Midbrain (tissue), 1 donor: ENCODE results near the gene RNF31.

ENCODE experiments used
- DNase-seq: peaks from one replicate; lab custom pipeline; 2025; lab: John Stamatoyannopoulos, UW

The RNF31 gene

DNA sequence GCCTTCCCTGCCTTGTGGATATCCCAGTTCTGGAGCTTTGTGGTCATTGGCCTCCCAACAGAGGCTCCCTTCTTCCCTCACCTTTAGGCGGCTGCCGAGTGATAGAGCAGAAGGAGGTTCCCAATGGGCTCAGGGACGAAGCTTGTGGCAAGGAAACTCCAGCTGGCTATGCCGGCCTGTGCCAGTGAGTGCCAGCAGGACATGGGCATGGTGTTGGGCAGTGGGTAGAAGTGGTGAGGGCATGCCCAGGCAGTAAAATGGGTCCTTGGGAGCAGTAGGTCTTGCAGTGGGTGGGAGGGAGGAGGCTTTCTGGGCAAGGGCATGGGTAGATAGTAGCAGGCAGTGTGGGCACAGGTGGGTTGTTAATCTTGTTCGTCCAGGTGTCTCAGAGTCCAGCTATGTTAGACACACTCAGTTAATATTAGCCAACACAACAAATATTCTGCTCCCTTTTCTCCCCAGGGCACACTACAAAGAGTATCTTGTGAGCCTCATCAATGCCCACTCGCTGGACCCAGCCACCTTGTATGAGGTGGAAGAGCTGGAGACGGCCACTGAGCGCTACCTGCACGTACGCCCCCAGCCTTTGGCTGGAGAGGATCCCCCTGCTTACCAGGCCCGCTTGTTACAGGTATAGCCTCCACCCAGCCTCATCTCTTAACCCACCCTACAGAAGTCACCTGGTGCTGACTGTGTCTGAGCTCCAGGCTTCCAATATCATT, 12.6 kb downstream of the RNF31 start:
- no peak for DNase-seq

DNA sequence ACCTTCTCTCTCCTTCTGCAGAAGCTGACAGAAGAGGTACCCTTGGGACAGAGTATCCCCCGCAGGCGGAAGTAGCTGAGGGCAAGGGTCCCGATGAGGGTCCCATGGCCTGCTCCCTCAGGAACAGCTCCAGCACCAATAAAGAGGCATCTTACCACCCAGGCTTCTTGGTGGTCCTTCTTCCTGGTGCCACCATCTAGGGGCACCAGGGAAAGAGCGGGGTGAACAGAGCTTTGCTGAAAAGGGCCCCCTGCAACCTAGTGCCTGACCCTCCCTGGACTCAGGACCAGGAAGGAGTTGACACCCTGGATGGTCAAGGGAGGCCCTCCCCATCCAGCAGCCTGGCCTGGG, 13.2 kb downstream of the RNF31 start:
- no peak for DNase-seq

DNA sequence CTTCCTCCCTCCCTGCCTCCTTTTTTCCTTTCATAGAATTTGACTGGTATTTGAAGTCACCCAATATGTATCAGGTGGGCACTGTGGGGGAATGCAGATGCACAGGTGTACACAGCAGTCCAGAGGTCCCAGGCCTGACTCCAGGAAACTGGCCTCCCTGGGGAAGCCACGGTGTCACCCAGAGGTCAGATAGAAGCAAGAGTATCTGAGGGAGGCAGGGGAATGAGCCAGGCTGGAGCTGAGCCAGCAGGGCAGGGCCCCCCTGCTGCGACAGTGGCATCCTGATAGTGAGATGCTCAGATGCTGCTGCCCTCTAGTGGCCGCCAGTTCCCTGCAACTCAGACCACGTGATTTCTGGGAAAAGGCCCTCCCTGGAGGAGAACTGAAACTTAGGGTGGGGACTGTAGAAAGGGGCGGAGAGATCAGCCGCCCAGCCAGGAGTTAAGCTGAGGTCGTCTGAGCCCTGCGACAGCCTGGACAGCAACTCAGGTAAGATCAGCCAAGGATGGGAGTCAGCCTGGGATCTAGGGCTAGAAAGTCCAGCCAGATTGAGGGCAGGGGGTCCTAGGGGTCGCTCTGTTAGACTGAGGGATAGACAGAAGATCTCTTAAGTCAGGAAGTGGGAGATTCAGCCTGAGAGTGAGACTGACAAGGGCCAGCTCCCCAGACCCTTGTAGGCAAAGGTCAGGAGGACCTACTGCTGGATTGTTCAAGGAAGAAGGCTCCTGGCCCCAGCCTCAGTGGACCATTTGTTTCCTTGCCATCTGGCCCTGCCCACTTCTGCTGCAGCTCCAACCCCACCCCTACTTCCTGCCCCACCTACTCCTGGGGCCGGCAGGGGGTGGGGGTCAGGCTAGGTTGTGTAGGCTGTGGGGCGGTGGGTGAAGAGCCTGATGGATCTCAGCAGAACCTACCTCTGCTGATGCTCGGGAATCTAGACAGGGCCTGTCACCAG, 13.8 kb downstream of the RNF31 start, which contains the start of gene IRF9:
IRF9 (plus strand) TSS at position 416 of the 955 bp plus-strand sequence. CDS start 880 bp downstream, outside the sequence.
- DNase-seq: peak; percentile 95

DNA sequence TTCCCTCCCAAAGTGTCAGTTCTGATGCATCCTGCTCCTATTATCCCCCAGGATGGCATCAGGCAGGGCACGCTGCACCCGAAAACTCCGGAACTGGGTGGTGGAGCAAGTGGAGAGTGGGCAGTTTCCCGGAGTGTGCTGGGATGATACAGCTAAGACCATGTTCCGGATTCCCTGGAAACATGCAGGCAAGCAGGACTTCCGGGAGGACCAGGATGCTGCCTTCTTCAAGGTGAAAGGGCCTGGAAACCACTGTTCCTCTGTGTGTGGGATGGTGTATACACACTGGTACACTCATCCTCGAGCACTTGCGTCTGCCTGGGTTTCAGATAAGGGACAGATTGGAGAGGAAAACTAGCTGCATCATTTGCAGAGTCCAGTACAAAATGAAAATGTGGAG, 14.8 kb downstream of the RNF31 start:
- DNase-seq: peak; percentile 37

DNA sequence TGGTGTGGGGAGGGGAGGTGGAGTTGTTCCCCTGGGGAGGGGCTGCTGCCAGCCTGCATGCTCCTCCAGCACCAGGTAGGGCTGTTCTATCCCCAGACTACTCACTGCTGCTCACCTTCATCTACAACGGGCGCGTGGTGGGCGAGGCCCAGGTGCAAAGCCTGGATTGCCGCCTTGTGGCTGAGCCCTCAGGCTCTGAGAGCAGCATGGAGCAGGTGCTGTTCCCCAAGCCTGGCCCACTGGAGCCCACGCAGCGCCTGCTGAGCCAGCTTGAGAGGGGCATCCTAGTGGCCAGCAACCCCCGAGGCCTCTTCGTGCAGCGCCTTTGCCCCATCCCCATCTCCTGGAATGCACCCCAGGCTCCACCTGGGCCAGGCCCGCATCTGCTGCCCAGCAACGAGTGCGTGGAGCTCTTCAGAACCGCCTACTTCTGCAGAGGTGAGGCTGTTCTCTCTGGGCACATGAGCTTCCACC, 17.3 kb downstream of the RNF31 start:
- no peak for DNase-seq

DNA sequence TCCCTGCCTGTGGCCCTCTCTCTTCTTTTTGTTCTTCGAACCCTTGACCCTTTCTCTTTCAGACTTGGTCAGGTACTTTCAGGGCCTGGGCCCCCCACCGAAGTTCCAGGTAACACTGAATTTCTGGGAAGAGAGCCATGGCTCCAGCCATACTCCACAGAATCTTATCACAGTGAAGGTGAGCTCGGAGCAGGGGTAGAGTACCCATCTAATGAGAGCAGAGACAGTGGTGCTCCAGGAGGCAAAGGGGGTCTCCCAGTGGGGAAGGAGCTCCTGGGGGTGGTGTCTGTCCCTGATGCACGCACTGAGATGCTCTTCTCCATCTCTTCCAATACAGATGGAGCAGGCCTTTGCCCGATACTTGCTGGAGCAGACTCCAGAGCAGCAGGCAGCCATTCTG, 18.5 kb downstream of the RNF31 start:
- DNase-seq: no peak

DNA sequence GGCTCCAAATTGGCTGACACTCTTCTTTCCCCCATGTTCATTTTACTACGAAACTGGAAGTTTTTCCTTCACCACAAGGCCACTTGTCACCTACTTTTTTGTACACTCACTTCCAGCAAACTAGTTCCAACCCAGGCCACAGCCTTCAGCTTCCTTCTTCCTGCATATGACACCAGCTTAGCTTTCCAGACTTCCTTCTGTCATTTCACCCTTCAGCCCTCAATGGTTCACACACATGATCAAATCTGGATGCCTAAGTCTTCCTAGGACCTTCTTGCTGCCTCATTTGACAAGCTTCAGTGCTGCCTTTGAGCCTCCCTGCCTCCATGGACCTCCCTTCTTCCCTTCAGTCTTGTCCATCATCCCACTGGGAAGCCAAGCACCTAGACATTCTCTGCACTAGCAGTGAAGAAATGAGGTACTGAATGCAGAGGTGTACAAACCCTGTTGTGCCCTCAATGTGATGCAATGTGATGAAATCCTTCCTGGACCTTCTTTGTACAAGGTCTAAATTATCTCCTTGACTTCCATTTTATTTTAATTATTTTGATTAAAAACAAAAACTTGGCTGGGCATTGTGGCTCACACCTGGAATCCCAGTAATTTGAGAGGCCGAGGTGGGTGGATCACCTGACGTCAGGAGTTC, 20.3 kb downstream of the RNF31 start:
- no peak for DNase-seq

DNA sequence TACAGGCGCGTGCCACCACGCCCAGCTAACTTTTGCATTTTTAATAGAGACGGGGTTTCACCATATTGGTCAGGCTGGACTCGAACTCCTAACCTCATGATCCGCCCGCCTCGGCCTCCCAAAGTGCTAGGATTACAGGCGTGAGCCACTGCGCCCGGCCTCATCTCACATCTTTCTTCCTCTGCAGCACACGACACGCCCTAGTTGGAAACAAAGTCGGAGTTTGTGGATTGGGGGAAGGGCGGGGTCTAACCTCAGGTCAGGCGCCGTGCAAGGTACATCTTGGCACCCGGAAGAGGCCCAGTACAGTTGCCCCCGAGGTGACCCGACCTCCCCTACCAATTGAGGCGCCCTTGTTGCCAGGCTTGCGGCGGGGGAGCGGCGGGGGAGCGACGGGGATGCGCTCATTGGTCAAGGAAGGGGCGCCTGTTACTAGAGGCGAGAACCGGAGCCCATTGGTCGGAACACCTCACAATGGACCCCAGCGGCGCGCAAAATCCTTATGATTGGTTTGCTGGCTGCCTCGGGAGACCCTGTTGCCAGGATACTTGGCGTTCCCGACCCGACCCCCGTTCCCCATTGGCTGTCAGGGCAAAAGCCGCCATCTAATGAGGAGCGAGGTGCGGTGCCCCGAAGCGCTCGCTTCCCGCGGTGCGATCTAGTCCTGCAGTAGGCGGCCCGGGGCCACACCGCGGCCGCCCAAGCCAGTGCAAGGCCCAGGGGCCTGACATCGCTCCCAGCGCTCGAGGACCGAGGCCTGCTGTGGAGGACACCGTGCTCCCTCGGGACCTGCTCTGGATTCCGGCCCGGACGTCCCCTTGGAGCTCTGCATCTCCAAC, 24.3 kb downstream of the RNF31 start, which contains the start of gene REC8:
REC8 (plus strand) TSS at position 659 of the 839 bp plus-strand sequence. CDS start 473 bp downstream, outside the sequence.
- peak; percentile 92 for DNase-seq

DNA sequence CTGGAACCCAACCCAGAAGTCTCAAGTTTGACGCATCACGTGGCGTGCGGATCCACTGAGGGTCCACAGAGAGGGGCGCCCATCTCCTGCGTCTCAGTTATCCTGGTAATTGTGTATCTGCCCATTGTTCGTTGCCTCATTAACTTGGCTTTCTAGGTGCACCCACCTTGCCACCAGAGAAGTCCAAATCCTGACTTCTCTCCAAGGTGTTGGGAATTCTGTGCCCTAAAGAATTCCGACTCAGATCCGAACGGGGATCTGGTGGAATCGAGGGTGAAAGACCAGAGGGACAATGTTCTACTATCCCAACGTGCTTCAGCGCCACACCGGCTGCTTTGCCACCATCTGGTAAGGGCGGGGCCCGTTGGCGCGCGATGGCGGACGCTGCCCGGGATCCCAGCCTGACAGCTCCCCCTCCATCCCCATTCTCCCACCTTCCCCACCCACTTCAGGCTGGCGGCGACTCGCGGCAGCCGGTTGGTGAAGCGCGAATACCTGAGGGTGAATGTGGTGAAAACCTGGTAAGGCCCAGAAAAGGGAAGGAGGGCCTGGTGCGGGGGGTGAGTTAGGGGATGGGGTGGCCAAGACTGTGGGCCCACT, 25.1 kb downstream of the RNF31 start:
- no peak for DNase-seq

DNA sequence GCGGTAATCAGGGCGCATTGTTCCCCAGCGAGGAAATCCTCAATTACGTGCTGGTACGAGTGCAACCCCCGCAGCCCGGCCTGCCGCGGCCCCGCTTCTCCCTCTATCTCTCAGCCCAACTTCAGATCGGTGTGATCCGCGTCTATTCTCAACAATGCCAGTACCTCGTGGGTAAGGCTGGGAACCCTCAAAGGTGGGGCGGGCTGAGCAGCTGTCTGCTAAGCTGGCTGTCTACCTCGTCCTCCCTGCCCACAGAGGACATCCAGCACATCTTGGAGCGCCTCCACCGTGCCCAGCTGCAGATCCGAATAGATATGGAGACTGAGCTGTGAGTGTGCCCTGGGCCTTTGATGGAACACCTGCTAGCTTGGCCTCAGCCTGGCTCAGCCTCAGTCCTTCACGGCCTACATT, 25.6 kb downstream of the RNF31 start:
- DNase-seq: no peak

DNA sequence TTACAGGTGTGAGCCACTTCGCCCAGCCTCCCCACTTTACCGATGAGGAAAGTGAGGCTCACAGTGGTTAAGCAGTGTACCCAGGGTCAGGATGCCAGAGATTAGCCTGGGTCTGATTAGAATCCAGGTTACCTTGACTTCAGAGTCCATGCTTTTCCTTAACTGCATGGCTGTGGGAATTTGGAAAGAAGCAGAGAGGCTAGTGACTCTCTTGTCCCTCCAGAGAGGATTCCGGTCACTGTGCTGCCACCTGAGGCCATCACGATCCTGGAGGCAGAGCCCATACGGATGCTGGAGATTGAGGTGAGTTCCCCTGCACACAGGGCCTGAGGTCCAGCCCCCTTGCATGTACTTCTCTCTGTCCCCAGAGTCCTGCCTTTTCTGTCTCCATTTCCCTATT, 29.3 kb downstream of the RNF31 start:
- no peak for DNase-seq

DNA sequence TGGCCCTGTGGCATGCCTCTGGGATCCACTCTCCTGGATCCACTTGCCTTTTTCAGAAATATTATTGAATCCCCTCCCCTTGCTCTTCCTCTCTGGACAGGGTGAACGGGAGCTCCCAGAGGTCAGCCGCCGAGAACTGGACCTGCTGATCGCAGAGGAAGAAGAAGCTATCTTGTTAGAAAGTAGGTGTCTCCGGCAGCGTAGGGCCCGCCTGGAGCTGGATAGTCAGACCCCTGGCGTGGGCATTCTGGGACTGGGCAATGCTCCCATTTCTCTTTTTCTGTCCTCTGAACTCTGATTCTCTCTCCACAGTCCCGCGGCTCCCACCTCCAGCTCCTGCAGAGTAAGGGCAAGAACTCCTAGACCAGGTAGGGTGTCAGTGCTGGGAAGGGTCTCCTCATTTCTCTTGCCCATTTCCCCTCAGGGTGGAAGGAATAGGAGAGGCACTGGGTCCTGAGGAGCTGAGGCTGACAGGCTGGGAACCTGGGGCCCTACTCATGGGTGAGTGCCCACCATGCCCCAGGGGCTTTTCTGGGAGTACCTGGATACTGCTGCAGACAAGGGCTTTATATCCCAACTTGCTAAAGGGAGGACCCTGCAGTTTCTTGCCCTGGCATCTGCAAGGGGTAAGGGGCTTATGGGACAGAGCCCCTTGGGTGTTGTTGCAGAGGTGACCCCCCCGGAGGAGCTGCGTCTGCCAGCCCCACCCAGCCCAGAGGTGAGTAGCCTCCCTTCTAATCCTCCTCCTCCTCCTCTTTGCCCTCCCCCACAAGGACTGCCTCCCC, 29.9 kb downstream of the RNF31 start:
- DNase-seq: no peak

DNA sequence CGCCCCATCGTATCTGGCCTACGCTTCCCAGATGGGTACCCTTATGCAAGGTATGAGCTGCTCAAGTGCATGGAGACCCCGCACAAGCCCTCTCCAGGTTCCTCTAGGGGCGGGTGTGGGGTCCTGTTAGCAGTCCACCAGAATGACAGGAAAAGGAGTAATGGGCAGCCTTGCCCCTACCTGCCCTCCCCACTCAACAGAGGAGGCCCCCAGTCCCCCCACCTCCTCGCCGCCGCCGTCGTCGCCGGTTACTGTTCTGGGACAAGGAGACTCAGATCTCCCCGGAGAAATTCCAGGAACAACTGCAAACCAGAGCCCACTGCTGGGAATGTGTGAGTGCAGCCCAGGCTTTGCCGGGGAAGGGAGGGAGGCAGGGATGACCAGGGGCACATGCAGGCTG, 30.6 kb downstream of the RNF31 start:
- DNase-seq: no peak

DNA sequence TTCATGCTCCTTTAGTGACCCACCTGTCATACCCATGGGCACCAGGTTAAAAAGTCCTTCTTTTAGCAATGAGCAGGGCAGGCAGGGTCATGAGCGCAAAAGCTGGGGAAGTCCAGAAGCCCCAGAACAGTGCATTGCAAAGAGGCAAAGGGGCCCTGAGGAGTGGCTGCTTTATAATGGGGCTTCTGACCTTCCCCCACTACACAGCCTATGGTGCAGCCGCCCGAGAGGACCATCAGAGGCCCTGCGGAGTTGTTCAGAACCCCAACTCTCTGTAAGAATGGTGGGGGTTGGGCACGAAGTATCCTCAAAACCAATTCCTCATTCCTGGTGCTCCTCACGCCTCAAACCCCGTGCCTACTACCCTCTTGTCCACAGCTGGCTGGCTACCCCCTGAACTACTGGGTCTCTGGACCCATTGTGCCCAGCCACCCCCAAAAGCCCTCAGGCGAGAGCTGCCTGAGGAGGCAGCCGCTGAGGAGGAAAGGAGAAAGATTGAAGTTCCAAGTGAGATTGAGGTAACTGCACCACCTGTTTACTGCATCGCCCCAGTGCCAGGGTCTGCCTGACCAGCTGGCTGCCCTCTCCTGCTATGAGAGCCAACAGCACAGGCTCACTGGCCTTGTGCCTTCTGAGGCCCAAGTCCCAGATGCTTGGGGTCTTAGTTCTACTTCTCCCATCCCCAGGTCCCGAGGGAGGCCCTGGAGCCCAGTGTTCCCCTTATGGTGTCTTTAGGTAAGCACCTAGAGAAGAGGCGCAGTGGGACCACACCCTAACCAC, 31.3 kb downstream of the RNF31 start:
- no peak for DNase-seq

DNA sequence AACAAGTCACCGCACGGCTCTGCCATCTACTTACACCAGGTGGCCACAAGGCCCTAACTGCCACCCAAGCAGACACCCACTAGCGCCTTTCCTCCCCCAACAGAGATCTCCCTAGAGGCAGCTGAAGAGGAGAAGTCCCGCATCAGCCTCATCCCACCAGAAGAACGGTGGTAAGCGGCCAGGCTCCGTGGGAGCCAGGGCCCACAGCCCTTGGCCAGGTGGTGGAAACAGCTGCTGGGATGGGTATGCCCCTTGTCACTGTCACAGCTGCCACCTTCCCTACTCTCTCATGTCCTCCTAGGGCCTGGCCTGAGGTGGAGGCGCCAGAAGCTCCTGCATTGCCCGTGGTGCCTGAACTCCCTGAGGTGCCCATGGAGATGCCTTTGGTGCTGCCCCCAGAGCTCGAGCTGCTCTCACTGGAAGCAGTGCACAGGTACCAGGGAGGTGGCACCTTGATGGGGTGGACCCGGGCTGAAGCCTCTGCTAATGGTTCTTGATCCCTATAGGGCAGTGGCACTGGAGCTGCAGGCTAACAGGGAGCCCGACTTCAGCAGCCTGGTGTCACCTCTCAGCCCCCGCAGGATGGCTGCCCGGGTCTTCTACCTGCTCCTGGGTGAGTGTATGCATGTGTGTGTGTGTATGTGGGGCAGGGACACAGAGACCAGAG, 32.1 kb downstream of the RNF31 start:
- DNase-seq: no peak

DNA sequence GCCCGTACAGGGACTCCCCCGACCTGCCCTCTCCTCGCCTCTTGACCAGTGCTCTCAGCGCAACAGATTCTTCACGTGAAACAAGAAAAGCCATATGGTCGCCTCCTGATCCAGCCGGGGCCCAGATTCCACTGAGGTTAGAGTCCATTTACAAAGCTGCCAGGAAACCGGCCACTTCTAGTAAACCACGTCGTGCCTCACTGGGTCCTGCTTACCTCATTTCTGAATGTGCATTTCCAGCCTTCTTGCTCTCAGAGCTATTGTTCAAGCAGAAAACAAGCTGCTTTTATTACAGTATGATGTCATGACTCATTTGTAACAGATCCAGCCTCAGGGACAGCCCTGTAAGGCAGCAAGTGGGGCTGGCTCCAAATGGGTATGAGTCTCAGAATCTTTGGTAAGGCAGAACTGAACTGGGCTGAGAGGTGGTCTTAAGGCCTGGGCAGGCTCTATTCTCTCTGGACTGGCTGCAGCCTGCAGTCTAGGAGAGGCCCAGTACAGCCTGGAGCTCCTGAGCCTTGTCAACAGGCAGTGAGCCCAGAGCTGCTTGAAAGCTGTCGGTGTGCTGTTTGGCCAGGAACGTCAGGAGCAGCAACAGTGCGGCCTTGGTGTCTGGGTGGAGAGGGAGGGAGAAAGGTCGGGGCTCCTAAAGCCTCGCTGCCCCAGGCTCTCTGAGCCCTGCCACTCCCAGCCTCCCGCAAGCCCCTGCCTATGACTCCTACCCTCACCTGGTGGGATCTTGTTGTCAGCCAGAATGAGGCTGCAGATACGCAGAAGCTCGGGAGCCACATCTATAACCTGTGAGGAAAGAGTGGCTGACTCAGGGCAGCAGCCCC, 32.9 kb downstream of the RNF31 start:
- DNase-seq: peak; percentile 40

DNA sequence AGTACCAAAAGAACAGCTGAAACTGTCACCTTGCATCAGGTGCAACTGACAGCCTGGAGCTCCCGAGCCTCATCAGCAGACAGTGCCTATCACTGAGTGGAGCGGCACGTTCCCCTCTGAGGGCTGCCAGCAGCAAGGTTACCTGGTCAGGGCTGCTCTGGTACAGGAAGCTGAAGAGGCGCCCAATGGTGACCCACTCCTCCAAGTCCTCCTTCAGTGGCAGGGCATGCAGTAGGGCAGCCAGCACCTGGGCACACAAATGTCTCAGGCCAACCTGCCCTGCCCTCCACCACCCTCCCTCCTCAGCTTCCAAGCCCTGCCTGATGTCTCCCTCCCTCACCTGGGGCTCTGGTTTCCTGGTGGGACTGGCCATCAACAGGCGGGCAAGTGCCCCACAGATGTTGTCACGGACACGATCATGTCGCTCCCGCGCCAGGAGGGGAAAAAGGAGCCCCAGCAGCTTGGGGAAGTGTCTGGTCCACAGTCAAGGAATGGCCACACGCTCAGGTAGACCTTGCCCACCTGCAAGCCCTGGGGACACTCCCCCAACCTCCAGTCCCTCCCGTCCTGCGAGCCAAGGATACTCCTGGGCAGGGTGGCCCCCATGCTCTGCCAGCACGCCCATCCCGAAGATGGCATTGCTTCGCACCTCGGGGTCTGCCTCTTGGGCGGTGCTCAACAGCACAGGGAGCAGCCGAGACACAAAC, 34.2 kb downstream of the RNF31 start:
- no peak for DNase-seq
